ENCODE results near the gene SPHK2. TPM values are rescaled to one million over a fixed set of nuclear protein-coding genes. Genes with fewer than 3 reads are reported as not detected.

The SPHK2 gene
- total RNA-seq, 4 donors from 2014 or later, result 15.9 to 24.5 (median 17.0) TPM

DNA sequence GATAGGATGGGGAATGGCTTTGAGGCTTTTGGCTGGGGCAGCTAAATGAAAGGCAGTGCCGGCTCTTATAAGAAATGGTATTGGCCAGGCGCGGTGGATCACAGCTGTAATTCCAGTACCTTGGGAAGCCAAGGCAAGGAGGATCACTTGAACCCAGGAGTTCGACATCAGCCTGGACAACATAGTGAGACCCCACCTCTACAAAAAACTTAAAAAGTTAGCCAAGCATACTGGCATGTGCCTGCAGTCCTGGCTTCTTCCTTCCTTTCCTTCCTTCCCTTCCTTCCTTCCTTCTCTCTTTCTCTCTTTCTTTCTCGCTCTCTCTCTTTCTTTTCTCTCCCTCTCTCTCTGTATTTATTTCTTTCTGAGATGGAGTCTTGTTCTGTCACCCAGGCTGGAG lies 23.6 kb downstream of the SPHK2 start:
- Histone ChIP-seq H3K4me1 (peaks cover 23 to 43% (median 38%) of the 10 kb centered on the region in 4 donors), H3K27ac (replicated peaks in 1 of 4) (no peak overlapping the region), H3K36me3 (no peaks in the 10 kb centered on the region), H3K9me3 (no peaks in the 10 kb centered on the region), H3K4me3 (no peak overlapping the region), H3K27me3 (no peaks in the 10 kb centered on the region)
- intact Hi-C loops (cut with DNase I), result loop anchor here (10.0 kb wide), 2 partner anchors 152 to 202 kb away; no protein-coding TSS in a partner anchor
- 94% methylated on average over 5 of the region's 5 CpGs for WGBS
- TF ChIP-seq POLR2AphosphoS5 (IDR thresholded peaks at IDR 0.05), result no peak
- TF ChIP-seq, protein P1, sequence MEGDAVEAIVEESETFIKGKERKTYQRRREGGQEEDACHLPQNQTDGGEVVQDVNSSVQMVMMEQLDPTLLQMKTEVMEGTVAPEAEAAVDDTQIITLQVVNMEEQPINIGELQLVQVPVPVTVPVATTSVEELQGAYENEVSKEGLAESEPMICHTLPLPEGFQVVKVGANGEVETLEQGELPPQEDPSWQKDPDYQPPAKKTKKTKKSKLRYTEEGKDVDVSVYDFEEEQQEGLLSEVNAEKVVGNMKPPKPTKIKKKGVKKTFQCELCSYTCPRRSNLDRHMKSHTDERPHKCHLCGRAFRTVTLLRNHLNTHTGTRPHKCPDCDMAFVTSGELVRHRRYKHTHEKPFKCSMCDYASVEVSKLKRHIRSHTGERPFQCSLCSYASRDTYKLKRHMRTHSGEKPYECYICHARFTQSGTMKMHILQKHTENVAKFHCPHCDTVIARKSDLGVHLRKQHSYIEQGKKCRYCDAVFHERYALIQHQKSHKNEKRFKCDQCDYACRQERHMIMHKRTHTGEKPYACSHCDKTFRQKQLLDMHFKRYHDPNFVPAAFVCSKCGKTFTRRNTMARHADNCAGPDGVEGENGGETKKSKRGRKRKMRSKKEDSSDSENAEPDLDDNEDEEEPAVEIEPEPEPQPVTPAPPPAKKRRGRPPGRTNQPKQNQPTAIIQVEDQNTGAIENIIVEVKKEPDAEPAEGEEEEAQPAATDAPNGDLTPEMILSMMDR (IDR thresholded peaks at IDR 0.05), result no peak
- no peak for TF ChIP-seq POLR2A (IDR thresholded peaks at IDR 0.05; ENCODE audit: low read depth)
- TF ChIP-seq EP300 (IDR thresholded peaks at IDR 0.05), result no peak
- no peak for DNase-seq (ENCODE audit: extremely low spot score)

- H3K4me1 ChIP-seq, result peaks cover 17 to 29% (median 28%) of the 10 kb centered on the region in 4 donors
- intact Hi-C loops (cut with DNase I), result loop anchor here (10.0 kb wide), 2 partner anchors 150 to 200 kb away; no protein-coding TSS in a partner anchor
- TF ChIP-seq, protein P1 (IDR thresholded peaks at IDR 0.05), result no peak
- no peak for TF ChIP-seq POLR2A (IDR thresholded peaks at IDR 0.05; ENCODE audit: low read depth)
- no peak for TF ChIP-seq POLR2AphosphoS5 (IDR thresholded peaks at IDR 0.05)
- TF ChIP-seq EP300 (IDR thresholded peaks at IDR 0.05), result no peak
- H3K36me3 ChIP-seq, result no peaks in the 10 kb centered on the region
- no peaks in the 10 kb centered on the region for H3K9me3 ChIP-seq
- no peaks in the 10 kb centered on the region for H3K27me3 ChIP-seq
- DNase-seq (ENCODE audit: extremely low spot score), result no peak
- WGBS, result 80% methylated on average over 4 of the region's 4 CpGs
- H3K27ac ChIP-seq (replicated peaks in 1 of 4), result peak overlapping the region in 2 of 4 donors; percentile 89 to 94
- H3K4me3 ChIP-seq, result peak overlapping the region; percentile 63 to 73 (median 67)
These were observed 25.0 kb downstream of the SPHK2 start for GRCh38 chr19:48644355-48644754.

GRCh38 chr19:48644839-48645619 lies 25.7 kb downstream of the SPHK2 start:
- peaks cover 17 to 29% (median 26%) of the 10 kb centered on the region in 4 donors for H3K4me1 ChIP-seq
- no peaks in the 10 kb centered on the region for H3K27me3 ChIP-seq
- peak overlapping the region; percentile 63 to 73 (median 67) for H3K4me3 ChIP-seq
- H3K36me3 ChIP-seq, result no peaks in the 10 kb centered on the region
- peak overlapping the region; percentile 89 to 94 (median 91) for H3K27ac ChIP-seq (replicated peaks in 1 of 4)
- intact Hi-C loops (cut with DNase I), result loop anchor here (10.0 kb wide), 2 partner anchors 150 to 200 kb away; no protein-coding TSS in a partner anchor
- H3K9me3 ChIP-seq, result no peaks in the 10 kb centered on the region
- DNase-seq (ENCODE audit: extremely low spot score), result no peak
- TF ChIP-seq, protein P1 (IDR thresholded peaks at IDR 0.05), result peak in 1 of 3 experiments; percentile 4
- TF ChIP-seq POLR2AphosphoS5 (IDR thresholded peaks at IDR 0.05) (peak; percentile 38 to 74), POLR2A (IDR thresholded peaks at IDR 0.05; ENCODE audit: low read depth) (no peak), EP300 (IDR thresholded peaks at IDR 0.05) (no peak)
- WGBS, result 0% methylated on average over 20 of the region's 25 CpGs

- Histone ChIP-seq H3K27ac (replicated peaks in 1 of 4) (peak overlapping the region; percentile 89 to 94 (median 91)), H3K36me3 (no peaks in the 10 kb centered on the region), H3K27me3 (no peaks in the 10 kb centered on the region), H3K9me3 (no peaks in the 10 kb centered on the region), H3K4me3 (peak overlapping the region; percentile 63 to 73 (median 67)), H3K4me1 (peaks cover 17 to 29% (median 26%) of the 10 kb centered on the region in 4 donors)
- no peak for DNase-seq (ENCODE audit: extremely low spot score)
- intact Hi-C loops (cut with DNase I), result loop anchor here (10.0 kb wide), 2 partner anchors 149 to 199 kb away; no protein-coding TSS in a partner anchor
- TF ChIP-seq POLR2A (IDR thresholded peaks at IDR 0.05; ENCODE audit: low read depth), result no peak
- TF ChIP-seq, protein P1 (IDR thresholded peaks at IDR 0.05), result no peak
- TF ChIP-seq POLR2AphosphoS5 (IDR thresholded peaks at IDR 0.05), result no peak
- no peak for TF ChIP-seq EP300 (IDR thresholded peaks at IDR 0.05)
- 0% methylated on average over 6 of the region's 6 CpGs for WGBS
These were observed 26.3 kb downstream of the SPHK2 start for GRCh38 chr19:48645620-48646000.

All from esophagus muscularis mucosa (tissue), 4 donors.